Measurements from ENCODE around the gene MYH14. TPM values are rescaled to one million over a fixed set of nuclear protein-coding genes. Genes with fewer than 3 reads are reported as not detected.
"Not testable (repeated sequence)": the region's sequence is repeated elsewhere in the genome, so short reads cannot be mapped to it uniquely, and the experiment has no call there.

MYH14 gene
- total RNA-seq, 4 donors from 2014 or later: 110 to 329 (median 202) TPM

DNA sequence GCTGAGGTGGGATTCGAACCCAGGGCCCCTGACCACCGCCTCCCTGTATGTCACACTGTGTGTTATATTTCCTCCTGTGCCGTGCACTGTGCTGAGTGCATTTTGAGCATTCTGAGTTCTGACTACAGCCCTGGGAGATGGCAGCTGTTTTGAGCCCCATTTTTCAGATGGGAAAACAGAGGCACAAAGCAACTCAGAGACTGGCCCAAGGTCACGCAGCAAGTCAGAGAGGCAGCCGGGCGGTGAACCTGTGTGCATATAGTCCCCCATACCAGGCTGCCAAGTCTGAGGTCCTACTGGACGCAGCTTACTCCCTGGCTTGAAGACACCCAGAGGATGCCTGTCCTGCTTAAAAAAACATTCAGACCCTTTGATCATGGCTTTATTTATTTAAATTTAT, 17.7 kb downstream of the MYH14 start:
- whole genome bisulfite sequencing, 2 donors: 88 to 91% methylated on average over 7 of the region's 7 CpGs
- intact Hi-C loops (cut with DNase I; ENCODE audit: low total_unique reads): no loop called here

DNA sequence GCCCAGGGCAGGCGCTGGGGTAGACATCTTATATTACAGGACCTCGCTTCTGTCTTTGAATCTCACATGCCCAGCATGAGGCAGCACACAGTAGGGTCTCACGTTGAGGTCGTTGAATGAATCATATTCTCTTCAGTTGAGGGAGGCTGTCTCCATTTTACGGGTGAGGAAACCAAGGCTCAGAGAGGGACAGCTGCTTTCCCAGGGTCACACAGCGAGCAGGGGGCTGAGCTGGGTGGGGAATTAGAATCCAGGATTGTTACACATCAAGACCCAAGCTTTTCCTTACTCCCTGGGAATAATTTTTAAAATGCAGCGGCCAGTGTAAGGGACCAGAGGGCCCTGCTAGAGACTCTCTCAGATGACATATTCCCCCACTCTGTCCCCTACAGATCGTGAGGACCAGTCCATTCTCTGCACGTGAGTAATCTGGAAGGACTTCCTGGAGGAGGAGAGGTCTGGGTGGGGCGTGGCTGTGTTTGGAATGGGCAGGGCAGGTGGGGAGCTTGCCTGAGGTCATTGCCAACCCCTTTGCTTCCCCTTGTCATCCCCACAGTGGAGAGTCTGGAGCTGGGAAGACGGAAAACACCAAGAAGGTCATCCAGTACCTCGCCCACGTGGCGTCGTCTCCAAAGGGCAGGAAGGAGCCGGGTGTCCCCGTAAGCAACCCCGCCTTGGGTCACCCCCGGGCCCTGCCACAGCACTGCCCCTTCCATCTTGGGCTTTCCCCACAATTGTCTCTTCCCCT, 19.4 kb downstream of the MYH14 start:
- no peak overlapping the region for H3K4me3 ChIP-seq (ENCODE audit: low read depth, poor library complexity, severe bottlenecking)
- intact Hi-C loops (cut with DNase I; ENCODE audit: low total_unique reads): no loop called here
- TF ChIP-seq, protein P1, sequence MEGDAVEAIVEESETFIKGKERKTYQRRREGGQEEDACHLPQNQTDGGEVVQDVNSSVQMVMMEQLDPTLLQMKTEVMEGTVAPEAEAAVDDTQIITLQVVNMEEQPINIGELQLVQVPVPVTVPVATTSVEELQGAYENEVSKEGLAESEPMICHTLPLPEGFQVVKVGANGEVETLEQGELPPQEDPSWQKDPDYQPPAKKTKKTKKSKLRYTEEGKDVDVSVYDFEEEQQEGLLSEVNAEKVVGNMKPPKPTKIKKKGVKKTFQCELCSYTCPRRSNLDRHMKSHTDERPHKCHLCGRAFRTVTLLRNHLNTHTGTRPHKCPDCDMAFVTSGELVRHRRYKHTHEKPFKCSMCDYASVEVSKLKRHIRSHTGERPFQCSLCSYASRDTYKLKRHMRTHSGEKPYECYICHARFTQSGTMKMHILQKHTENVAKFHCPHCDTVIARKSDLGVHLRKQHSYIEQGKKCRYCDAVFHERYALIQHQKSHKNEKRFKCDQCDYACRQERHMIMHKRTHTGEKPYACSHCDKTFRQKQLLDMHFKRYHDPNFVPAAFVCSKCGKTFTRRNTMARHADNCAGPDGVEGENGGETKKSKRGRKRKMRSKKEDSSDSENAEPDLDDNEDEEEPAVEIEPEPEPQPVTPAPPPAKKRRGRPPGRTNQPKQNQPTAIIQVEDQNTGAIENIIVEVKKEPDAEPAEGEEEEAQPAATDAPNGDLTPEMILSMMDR (IDR thresholded peaks at IDR 0.05): no peak
- TF ChIP-seq POLR2A (IDR thresholded peaks at IDR 0.05): no peak
- 87 to 92% methylated on average over 19 of the region's 19 CpGs for WGBS, 2 donors
- DNase-seq (ENCODE audit: low spot score in 2 of 2): no peak

More for the DNA sequence above, 17.7 kb downstream of the MYH14 start:
- DNase-seq (ENCODE audit: low spot score in 2 of 2): no peak
- TF ChIP-seq, protein P1 (IDR thresholded peaks at IDR 0.05): no peak
- TF ChIP-seq POLR2A (IDR thresholded peaks at IDR 0.05): no peak
- H3K4me3 ChIP-seq (ENCODE audit: low read depth, poor library complexity, severe bottlenecking): no peak overlapping the region

DNA sequence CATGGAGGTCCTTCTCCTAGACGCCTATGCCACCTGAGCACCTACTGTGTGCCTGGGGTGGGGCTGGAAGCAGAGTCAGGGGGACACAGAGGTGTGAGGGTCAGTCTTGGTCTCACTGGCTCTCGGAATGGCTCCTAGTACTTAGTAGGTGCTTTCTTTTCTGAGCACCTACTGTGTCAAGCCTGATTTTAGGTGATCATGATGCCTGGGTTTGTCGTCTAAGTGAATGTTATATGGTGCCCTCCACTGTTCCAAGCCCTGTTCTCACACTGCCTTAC, 20.0 kb downstream of the MYH14 start:
- TF ChIP-seq, protein P1 (IDR thresholded peaks at IDR 0.05): no peak
- no peak for TF ChIP-seq POLR2A (IDR thresholded peaks at IDR 0.05)
- H3K4me3 ChIP-seq (ENCODE audit: low read depth, poor library complexity, severe bottlenecking): no peak overlapping the region
- WGBS, 2 donors: 73 to 93% methylated on average over 3 of the region's 3 CpGs
- no peak for DNase-seq (ENCODE audit: low spot score in 2 of 2)
- intact Hi-C loops (cut with DNase I; ENCODE audit: low total_unique reads): no loop called here

DNA sequence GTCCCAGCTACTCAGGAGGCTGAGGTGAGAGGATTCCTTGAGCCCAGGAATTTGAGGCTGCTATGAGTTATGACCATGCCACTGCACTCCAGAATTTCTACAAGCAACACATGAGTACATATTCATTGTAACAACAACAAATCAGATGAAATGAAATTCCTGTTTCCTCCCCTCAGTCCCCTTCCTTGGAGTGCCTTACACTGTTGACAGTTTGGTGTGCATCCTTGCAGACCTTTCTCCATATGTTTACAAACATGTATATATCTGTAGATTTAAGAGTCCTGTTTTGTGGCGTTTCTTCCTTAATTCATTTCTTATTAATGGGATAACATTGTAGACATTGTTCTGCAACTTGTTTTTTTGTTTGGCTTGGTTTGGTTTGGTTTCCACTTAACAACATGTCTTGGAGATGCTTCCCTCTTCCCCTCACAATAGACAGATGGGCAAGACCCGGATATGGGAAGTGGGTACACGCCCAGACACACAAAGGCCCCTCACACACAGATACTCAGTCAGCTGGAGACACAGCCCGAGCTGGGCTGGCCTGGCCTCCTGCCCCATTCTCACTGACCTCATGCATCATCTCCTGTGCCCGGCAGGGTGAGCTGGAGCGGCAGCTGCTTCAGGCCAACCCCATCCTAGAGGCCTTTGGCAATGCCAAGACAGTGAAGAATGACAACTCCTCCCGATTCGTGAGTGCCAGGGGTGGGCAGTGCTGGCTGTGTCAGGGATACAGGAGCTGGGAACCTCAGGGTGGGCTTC, 21.7 kb downstream of the MYH14 start:
- DNase-seq (ENCODE audit: low spot score in 2 of 2): no peak
- WGBS, 2 donors: 67 to 85% methylated on average over 8 of the region's 8 CpGs
- intact Hi-C loops (cut with DNase I; ENCODE audit: low total_unique reads): no loop called here
- TF ChIP-seq, protein P1 (IDR thresholded peaks at IDR 0.05): no peak
- TF ChIP-seq POLR2A (IDR thresholded peaks at IDR 0.05): no peak
- no peak overlapping the region for H3K4me3 ChIP-seq (ENCODE audit: low read depth, poor library complexity, severe bottlenecking)

DNA sequence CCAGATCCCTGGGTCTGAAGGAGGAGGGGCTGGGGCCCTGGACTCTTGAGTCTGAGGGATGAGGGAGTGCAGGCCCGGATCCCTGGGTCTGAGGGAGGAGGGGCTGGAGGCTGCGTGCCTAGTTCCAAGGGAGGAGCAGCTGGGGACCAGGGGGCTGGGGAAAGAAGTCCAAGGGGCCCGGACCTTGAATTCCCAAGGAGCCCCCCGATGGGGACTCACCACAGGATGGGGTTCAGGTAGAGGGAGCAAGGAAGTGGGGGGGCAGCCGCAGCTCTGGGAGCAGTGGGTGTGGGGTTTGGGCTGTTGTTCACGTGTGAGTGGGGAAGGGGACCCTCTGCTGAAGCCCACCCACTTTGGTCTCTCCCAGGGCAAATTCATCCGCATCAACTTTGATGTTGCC, 23.1 kb downstream of the MYH14 start:
- TF ChIP-seq, protein P1 (IDR thresholded peaks at IDR 0.05): no peak
- no peak for TF ChIP-seq POLR2A (IDR thresholded peaks at IDR 0.05)
- DNase-seq (ENCODE audit: low spot score in 2 of 2): no peak
- WGBS, 2 donors: 67 to 76% methylated on average over 6 of the region's 7 CpGs
- no peak overlapping the region for H3K4me3 ChIP-seq (ENCODE audit: low read depth, poor library complexity, severe bottlenecking)
- intact Hi-C loops (cut with DNase I; ENCODE audit: low total_unique reads): no loop called here

DNA sequence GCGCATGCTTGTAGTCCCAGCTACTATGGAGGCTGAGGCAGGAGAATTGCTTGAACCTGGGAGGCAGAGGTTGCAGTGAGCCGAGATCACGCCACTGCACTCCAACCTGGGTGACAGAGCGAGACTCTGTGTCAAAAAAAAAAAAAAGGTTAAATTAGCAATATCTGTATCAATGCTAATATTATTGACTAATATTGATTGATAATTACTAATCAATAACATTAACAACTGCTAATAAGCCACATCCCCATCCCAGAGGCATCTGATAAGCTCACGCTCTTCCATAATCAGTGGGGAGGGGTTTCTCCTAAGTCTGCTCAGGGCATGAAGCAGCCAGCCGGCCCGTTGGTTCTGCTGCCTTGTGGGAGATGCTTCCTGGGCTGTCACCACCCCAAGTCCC, 24.7 kb downstream of the MYH14 start:
- 75 to 82% methylated on average over 7 of the region's 7 CpGs for WGBS, 2 donors
- H3K4me3 ChIP-seq (ENCODE audit: low read depth, poor library complexity, severe bottlenecking); intact Hi-C loops (cut with DNase I; ENCODE audit: low total_unique reads); DNase-seq (ENCODE audit: low spot score in 2 of 2): not testable (repeated sequence)
